ENCODE data around the gene TCEANC2.

Gene TCEANC2

GRCh38 chr1:54120018-54120697 is 66.8 kb downstream of the TCEANC2 start:
- CTCF ChIA-PET, result interaction anchor here (1.3 to 8.3 kb wide), 5 partner anchors 12 to 369 kb away, joined by 3 to 94 read pairs (median 21); no protein-coding TSS in a partner anchor
- DNase-seq (ENCODE audit: low read depth, low spot score), result no peak
- POLR2A ChIA-PET, result no interaction called here

DNA sequence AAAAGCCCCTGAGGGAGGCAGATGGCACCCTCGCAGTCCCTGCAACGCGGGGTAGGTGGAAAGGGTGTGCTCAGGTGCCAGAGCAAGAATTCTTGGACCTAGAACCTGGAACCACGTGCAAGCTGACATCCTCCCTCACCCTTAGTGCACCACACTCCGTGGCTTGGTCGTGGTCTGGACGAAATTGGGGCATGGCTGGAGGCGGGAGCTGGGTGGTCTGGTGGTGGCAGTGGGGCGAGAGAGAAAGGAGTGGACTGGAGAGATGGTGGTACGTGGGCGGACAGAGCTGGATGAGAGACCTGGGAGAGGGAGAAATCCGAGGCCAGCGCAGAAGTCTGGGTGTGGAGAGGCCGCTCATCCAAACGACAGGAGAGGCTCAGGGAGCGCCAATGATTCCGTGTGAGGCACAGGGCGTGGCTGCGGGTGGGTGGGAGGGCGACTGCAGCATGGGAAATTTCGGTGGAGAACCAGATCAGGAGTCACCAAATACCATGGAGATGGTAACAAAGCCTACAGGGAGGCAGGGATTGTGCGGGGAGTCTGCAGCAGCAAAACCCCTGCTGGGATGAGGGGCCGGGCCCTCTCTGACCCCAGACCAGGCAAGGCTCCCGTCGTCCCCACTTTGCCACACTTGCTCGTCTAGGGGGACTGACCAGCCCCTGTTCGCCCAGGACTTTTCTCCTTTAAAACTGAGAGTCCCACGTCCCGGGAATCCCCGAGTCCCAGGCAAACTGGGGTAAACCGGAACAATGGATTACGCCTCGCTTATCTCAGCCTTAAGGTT is 67.5 kb downstream of the TCEANC2 start:
- H3K4me3 ChIP-seq (ENCODE audit: low read depth, low read length), result peak overlapping the region; percentile 20; the same call in 1 of the 2 replicates
- no peak for DNase-seq (ENCODE audit: low read depth, low spot score)
- ChIA-PET POLR2A (no interaction called here), CTCF (interaction anchor here (0.6 to 8.3 kb wide), 19 partner anchors 9 to 371 kb away, joined by 3 to 94 read pairs (median 4); no protein-coding TSS in a partner anchor)
- TF ChIP-seq, protein P1, sequence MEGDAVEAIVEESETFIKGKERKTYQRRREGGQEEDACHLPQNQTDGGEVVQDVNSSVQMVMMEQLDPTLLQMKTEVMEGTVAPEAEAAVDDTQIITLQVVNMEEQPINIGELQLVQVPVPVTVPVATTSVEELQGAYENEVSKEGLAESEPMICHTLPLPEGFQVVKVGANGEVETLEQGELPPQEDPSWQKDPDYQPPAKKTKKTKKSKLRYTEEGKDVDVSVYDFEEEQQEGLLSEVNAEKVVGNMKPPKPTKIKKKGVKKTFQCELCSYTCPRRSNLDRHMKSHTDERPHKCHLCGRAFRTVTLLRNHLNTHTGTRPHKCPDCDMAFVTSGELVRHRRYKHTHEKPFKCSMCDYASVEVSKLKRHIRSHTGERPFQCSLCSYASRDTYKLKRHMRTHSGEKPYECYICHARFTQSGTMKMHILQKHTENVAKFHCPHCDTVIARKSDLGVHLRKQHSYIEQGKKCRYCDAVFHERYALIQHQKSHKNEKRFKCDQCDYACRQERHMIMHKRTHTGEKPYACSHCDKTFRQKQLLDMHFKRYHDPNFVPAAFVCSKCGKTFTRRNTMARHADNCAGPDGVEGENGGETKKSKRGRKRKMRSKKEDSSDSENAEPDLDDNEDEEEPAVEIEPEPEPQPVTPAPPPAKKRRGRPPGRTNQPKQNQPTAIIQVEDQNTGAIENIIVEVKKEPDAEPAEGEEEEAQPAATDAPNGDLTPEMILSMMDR (IDR thresholded peaks at IDR 0.05; ENCODE audit: insufficient read depth, low read length, missing control alignments), result no peak

More at GRCh38 chr1:54120018-54120697, 66.8 kb downstream of the TCEANC2 start:
- TF ChIP-seq, protein P1 (IDR thresholded peaks at IDR 0.05; ENCODE audit: insufficient read depth, low read length, missing control alignments), result no peak
- H3K4me3 ChIP-seq (ENCODE audit: low read depth, low read length), result no peak overlapping the region

DNA sequence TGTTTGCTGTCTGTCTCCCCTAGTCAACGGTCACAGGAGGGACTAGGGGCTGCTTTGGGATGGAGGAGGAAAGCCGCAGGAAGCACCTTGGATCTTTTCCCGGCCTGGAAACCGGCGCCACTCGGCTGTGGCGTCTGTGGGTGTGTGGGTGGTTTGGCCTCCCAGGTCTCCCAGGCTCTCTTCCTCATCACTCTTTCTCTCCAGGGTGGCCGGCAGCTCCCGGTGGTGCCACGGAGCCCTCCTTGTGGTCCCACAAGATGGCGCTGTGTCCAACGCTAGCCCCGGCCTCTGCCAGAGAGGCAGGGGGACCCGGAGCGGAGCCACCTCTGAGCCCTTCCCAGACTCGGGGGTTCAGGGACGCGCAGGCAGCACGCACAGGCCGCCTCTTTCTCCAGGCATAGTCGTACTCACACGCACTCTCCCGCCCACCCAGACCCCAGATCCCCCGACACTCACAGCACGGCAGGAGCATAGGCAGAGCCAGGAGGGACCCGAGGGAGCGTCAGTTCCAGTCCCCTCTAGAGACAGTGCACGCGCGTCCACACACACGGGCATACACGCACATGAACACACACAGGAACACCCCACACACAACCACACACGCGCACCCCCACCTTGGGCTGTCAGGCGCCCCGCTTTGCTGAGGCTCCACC is 68.2 kb downstream of the TCEANC2 start:
- POLR2A ChIA-PET, result interaction anchor here (0.6 kb wide), 1 partner anchor 172 kb away, joined by 3 read pairs; no protein-coding TSS in a partner anchor
- CTCF ChIA-PET, result interaction anchor here (0.6 to 8.3 kb wide), 26 partner anchors 10 to 426 kb away, joined by 3 to 94 read pairs (median 4); partner anchors contain the start of genes ACOT11, CYB5RL and MRPL37
- peak; percentile 23 for DNase-seq (ENCODE audit: low read depth, low spot score)
- TF ChIP-seq, protein P1 (IDR thresholded peaks at IDR 0.05; ENCODE audit: insufficient read depth, low read length, missing control alignments), result peak; percentile 95
- peak overlapping the region; percentile 20 for H3K4me3 ChIP-seq (ENCODE audit: low read depth, low read length)

GRCh38 chr1:54122135-54122751 is 68.8 kb downstream of the TCEANC2 start:
- CTCF ChIA-PET, result interaction anchor here (0.9 to 8.3 kb wide), 27 partner anchors 8 to 426 kb away, joined by 3 to 94 read pairs (median 5); partner anchors contain the start of genes ACOT11, CYB5RL and MRPL37
- TF ChIP-seq, protein P1 (IDR thresholded peaks at IDR 0.05; ENCODE audit: insufficient read depth, low read length, missing control alignments), result no peak
- POLR2A ChIA-PET, result interaction anchor here (0.6 kb wide), 1 partner anchor 171 kb away, joined by 3 read pairs; no protein-coding TSS in a partner anchor
- H3K4me3 ChIP-seq (ENCODE audit: low read depth, low read length), result no peak overlapping the region
- DNase-seq (ENCODE audit: low read depth, low spot score), result no peak

DNA sequence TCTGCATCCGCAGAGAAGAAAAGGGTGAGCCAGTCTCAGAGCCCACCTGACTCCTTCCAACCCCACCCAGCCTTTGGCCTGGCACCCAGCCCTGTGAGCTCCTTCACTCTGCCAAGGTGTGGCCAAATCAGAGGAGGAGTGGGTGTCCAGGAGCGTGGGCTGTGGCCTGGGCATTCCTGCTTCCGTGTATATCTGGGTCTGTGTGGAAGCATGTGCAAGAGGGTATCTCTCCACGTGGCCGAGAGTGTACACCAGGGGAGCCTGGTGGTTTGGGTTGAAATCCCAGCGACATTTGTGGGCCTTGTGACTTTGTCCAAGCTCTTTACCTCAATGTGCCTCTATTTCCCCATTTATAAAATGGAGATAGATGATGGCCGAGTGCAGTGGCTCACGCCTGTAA is 69.6 kb downstream of the TCEANC2 start:
- ChIA-PET CTCF (interaction anchor here (0.7 to 8.3 kb wide), 20 partner anchors 9 to 425 kb away, joined by 3 to 94 read pairs (median 5); partner anchors contain the start of genes ACOT11, CYB5RL and MRPL37), POLR2A (no interaction called here)
- no peak for DNase-seq (ENCODE audit: low read depth, low spot score)
- no peak overlapping the region for H3K4me3 ChIP-seq (ENCODE audit: low read depth, low read length)
- TF ChIP-seq, protein P1 (IDR thresholded peaks at IDR 0.05; ENCODE audit: insufficient read depth, low read length, missing control alignments), result no peak
